Naive thymus-derived CD4-positive, alpha-beta T cell (primary cell): ENCODE data around the gene FMNL2. TPM values are rescaled to one million over a fixed set of nuclear protein-coding genes. Genes with fewer than 3 reads are reported as not detected.

Experiments used
- ATAC-seq: fragments of 150-1000 bp; cut with Tn5 transposase; 2 replicates; pipeline ENCODE4 v1.10.0; 2021; ENCODE audit warnings: mild to moderate bottlenecking, moderate library complexity
- CTCF ChIA-PET: fragments of 350-600 bp; sonication (Branson Sonifier 250); formaldehyde crosslinking; loops from one replicate; lab custom pipeline; 2021; ENCODE audit warnings: antibody characterized with exemption; lab: Charles Lee
- POLR2A ChIA-PET: fragments of 350-600 bp; sonication (Branson Sonifier 250); formaldehyde crosslinking; loops from one replicate; lab custom pipeline; 2021; ENCODE audit warnings: antibody characterized with exemption, inconsistent platforms; lab: Charles Lee
- DNase-seq, 9 donors: peaks; one replicate each; pipeline versions ENCODE4 v3.0.0 to v3.0.0-alpha.2; 2020 to 2022; ENCODE audit warnings: mixed read lengths in 1 of 9
- H3K27ac ChIP-seq: one replicate; pipeline ENCODE4 v1.7.0; 2013; ENCODE audit warnings: mild to moderate bottlenecking, low read depth, low read length, moderate library complexity
- H3K27me3 ChIP-seq, 2 donors: one replicate each; pipeline ENCODE4 v1.7.0; 2013; ENCODE audit warnings: low read length in 2 of 2, mild to moderate bottlenecking in 2 of 2, moderate library complexity in 2 of 2; ENCODE audit not compliant: control insufficient read depth in 2 of 2, insufficient read depth in 2 of 2
- H3K36me3 ChIP-seq, 3 experiments: 1 replicate in 2 of 3; 2 replicates in 1 of 3; pipeline ENCODE4 v1.7.0; 2013; ENCODE audit warnings: low read length in 3 of 3, mild to moderate bottlenecking in 3 of 3, moderate library complexity in 1 of 3; ENCODE audit not compliant: insufficient read depth in 3 of 3, control insufficient read depth in 2 of 3
- H3K4me1 ChIP-seq, 2 donors: one replicate each; pipeline ENCODE4 v1.7.0; 2013; ENCODE audit warnings: low read length in 2 of 2, mild to moderate bottlenecking in 2 of 2, moderate library complexity in 1 of 2; ENCODE audit not compliant: control insufficient read depth in 2 of 2, insufficient read depth in 2 of 2
- H3K4me3 ChIP-seq: 2 replicates; pipeline ENCODE4 v1.7.0; 2013; ENCODE audit warnings: mild to moderate bottlenecking, low read length
- H3K9me3 ChIP-seq, 3 experiments: 1 replicate in 2 of 3; 2 replicates in 1 of 3; pipeline ENCODE4 v1.7.0; 2013; ENCODE audit warnings: low read length in 3 of 3; ENCODE audit not compliant: control insufficient read depth in 2 of 3
- H3K27ac Mint-ChIP-seq, 9 donors: one replicate each; pipeline ENCODE4 v1.8.0; 2020 to 2022; ENCODE audit warnings: mixed read lengths in 9 of 9, mild to moderate bottlenecking in 8 of 9, moderate library complexity in 5 of 9, inconsistent platforms in 2 of 9
- H3K27me3 Mint-ChIP-seq, 5 donors: one replicate each; pipeline ENCODE4 v1.8.0; 2021 to 2022; ENCODE audit warnings: mixed read lengths in 5 of 5, mild to moderate bottlenecking in 1 of 5
- H3K36me3 Mint-ChIP-seq, 5 donors: one replicate each; pipeline ENCODE4 v1.8.0; 2020 to 2022; ENCODE audit warnings: mixed read lengths in 5 of 5, mild to moderate bottlenecking in 3 of 5, inconsistent platforms in 1 of 5
- H3K4me1 Mint-ChIP-seq, 7 donors: one replicate each; pipeline ENCODE4 v1.8.0; 2020 to 2022; ENCODE audit warnings: mixed read lengths in 7 of 7, mild to moderate bottlenecking in 3 of 7, inconsistent platforms in 1 of 7
- H3K4me3 Mint-ChIP-seq, 10 donors: one replicate each; pipeline ENCODE4 v1.8.0; 2020 to 2022; ENCODE audit warnings: mild to moderate bottlenecking in 10 of 10, mixed read lengths in 10 of 10, moderate library complexity in 6 of 10, inconsistent platforms in 2 of 10
- H3K9me3 Mint-ChIP-seq, 11 donors: one replicate each; pipeline ENCODE4 v1.8.0; 2020 to 2022; ENCODE audit warnings: mixed read lengths in 11 of 11, mild to moderate bottlenecking in 4 of 11, inconsistent platforms in 1 of 11, moderate library complexity in 1 of 11
- intact Hi-C, 2 donors: fragments of 100-400 bp; cut with micrococcal nuclease; formaldehyde crosslinking; loops; one replicate each; pipeline ENCODE4 v1.15.1; 2023
- polyA plus RNA-seq, 2 donors: library from polyadenylated mRNA; unstranded; fragments of 300-500 nt; fragmentation: Illumina TruSeq; gene quantifications; one replicate each; pipeline ENCODE4 v1.2.3, GENCODE V29; 2021
- total RNA-seq, 6 experiments: library from RNA in 5 of 6; stranded (reverse) in 5 of 6; gene quantifications; 1 replicate in 5 of 6; 2 replicates in 1 of 6; pipeline ENCODE4 v1.2.3 and lab custom pipeline; 2021 to 2026

FMNL2 gene
- total and polyA plus RNA-seq, 7 experiments from 2014 or later, result 0.16 to 2.7 (median 1.2) TPM

DNA sequence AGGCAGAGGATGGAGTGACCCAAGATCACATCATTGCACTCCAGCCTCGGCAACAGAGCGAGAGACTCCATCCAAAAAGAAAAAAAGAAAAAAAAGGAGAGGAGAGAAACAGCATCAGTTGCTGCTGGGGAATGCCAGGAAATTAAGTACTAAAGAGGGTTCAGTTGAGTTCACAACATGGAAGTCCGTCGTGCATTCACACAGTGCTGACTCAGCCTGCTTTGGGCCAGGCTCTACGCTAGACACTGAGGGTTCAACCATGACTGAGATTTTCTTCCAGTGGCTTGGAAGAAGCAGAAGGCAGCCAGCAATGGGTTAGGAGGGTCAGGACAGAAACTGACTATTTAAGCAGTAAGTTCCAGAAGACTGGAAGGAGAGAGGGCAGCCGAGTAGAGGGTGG, 108.8 kb downstream of the FMNL2 start:
- peaks cover 0 to 3% (median 0%) of the 10 kb centered on the region in 5 donors for H3K36me3 Mint-ChIP-seq
- CTCF ChIA-PET, result no interaction called here
- H3K36me3 ChIP-seq, result no peaks in the 10 kb centered on the region
- H3K4me1 Mint-ChIP-seq, result peaks cover 0 to 5% (median 0%) of the 10 kb centered on the region in 7 donors
- ATAC-seq (no peak), DNase-seq (no peak)
- H3K27me3 ChIP-seq, result no peaks in the 10 kb centered on the region
- H3K4me3 ChIP-seq, result no peak overlapping the region
- no peak overlapping the region for H3K4me3 Mint-ChIP-seq
- no peaks in the 10 kb centered on the region for H3K4me1 ChIP-seq
- H3K27ac ChIP-seq, result no peak overlapping the region
- peaks cover 0 to 5% (median 0%) of the 10 kb centered on the region in 11 donors for H3K9me3 Mint-ChIP-seq
- peaks cover 6 to 31% (median 14%) of the 10 kb centered on the region in 5 donors for H3K27me3 Mint-ChIP-seq
- POLR2A ChIA-PET, result no interaction called here
- H3K27ac Mint-ChIP-seq, result no peak overlapping the region
- no peaks in the 10 kb centered on the region for H3K9me3 ChIP-seq
- intact Hi-C loops, result no loop called here

DNA sequence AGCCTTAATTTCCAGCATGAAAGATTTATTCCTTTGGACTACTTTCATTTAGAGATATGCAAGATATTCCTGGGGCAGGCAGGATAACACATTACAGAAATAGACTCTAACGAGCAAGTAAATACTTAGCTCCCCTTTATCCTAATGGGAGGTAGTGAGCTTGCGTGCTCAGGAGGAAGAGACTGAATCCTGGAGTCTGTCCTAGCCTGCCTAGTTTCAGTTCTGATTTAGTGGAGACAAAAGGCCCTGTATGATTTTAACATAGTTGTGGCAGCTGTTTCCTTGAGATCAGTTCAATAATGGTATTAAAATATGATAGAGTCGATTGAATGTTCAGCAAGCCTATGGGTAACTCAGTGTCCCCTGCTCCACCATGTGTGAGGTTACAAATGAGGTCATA, 109.5 kb downstream of the FMNL2 start:
- Mint-ChIP-seq H3K36me3 (peaks cover 0 to 3% (median 0%) of the 10 kb centered on the region in 5 donors), H3K4me3 (no peak overlapping the region), H3K4me1 (peaks cover 0 to 5% (median 0%) of the 10 kb centered on the region in 7 donors), H3K27ac (no peak overlapping the region), H3K27me3 (peaks cover 6 to 31% (median 14%) of the 10 kb centered on the region in 5 donors), H3K9me3 (peaks cover 0 to 5% (median 0%) of the 10 kb centered on the region in 11 donors)
- intact Hi-C loops, result no loop called here
- H3K9me3 ChIP-seq, result no peaks in the 10 kb centered on the region
- ChIA-PET POLR2A (no interaction called here), CTCF (no interaction called here)
- no peak for DNase-seq
- no peak overlapping the region for H3K27ac ChIP-seq
- H3K4me1 ChIP-seq, result no peaks in the 10 kb centered on the region
- ATAC-seq, result no peak
- H3K36me3 ChIP-seq, result no peaks in the 10 kb centered on the region
- no peaks in the 10 kb centered on the region for H3K27me3 ChIP-seq
- H3K4me3 ChIP-seq, result no peak overlapping the region

DNA sequence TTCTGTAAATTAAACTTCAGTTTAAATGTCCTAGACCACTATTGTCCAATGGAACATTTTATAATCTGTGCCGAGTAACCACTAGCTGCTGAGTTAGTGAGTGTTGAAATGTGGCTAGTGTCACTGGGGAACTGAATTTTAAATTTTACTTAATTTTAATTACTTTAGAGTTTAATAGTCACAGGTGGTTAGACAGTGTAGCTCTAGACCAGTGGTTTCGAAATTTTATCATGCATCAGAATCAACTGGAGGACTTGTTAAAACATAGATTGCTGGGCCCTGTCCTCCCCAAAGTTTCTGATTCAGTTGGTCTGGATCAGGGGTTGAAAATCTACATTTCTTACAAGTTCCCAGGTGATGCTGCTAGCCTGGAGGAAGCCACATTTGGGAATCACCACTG, 110.4 kb downstream of the FMNL2 start:
- Histone ChIP-seq H3K27me3 (no peaks in the 10 kb centered on the region), H3K4me1 (no peaks in the 10 kb centered on the region), H3K9me3 (no peaks in the 10 kb centered on the region), H3K4me3 (no peak overlapping the region), H3K27ac (no peak overlapping the region), H3K36me3 (no peaks in the 10 kb centered on the region)
- Mint-ChIP-seq H3K4me3 (no peak overlapping the region), H3K4me1 (peaks cover 0 to 5% (median 0%) of the 10 kb centered on the region in 7 donors), H3K36me3 (peaks cover 0 to 3% (median 0%) of the 10 kb centered on the region in 5 donors), H3K9me3 (peaks cover 0 to 5% (median 0%) of the 10 kb centered on the region in 11 donors), H3K27me3 (peaks cover 4 to 25% (median 14%) of the 10 kb centered on the region in 5 donors), H3K27ac (no peak overlapping the region)
- ChIA-PET CTCF (interaction anchor here (0.7 kb wide), 1 partner anchor 982 kb away, joined by 3 read pairs; no protein-coding TSS in a partner anchor), POLR2A (no interaction called here)
- intact Hi-C loops, result no loop called here
- no peak for DNase-seq
- ATAC-seq, result no peak

DNA sequence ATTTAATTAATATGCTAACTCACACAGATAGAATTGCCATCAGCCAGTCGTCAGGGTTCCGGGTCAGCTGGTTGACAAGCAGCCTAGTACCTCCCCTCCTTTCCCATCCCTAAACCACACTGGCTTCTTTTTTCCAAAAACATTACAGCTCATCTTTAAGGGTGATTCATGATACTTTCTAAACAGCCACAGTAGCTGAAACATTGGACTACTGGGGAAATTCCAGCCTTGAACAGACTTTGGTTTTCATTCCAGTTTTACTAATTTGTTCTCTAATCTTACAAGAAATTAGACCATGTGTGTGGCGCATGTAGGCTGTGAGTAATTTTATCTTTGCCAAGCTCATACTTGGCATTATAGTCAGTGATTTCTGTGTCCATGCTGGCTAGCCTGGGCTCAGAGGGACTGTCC, 110.8 kb downstream of the FMNL2 start:
- Mint-ChIP-seq H3K4me1 (peaks cover 0 to 5% (median 0%) of the 10 kb centered on the region in 7 donors), H3K4me3 (no peak overlapping the region), H3K27me3 (peaks cover 2 to 26% (median 14%) of the 10 kb centered on the region in 5 donors), H3K36me3 (peaks cover 0 to 3% (median 0%) of the 10 kb centered on the region in 5 donors), H3K9me3 (peaks cover 0 to 5% (median 0%) of the 10 kb centered on the region in 11 donors), H3K27ac (no peak overlapping the region)
- ChIA-PET CTCF (interaction anchor here (0.7 kb wide), 1 partner anchor 982 kb away, joined by 3 read pairs; no protein-coding TSS in a partner anchor), POLR2A (no interaction called here)
- Histone ChIP-seq H3K4me1 (no peaks in the 10 kb centered on the region), H3K27me3 (no peaks in the 10 kb centered on the region), H3K9me3 (no peaks in the 10 kb centered on the region), H3K36me3 (no peaks in the 10 kb centered on the region), H3K4me3 (no peak overlapping the region), H3K27ac (no peak overlapping the region)
- ATAC-seq (no peak), DNase-seq (no peak)
- intact Hi-C loops, result no loop called here

DNA sequence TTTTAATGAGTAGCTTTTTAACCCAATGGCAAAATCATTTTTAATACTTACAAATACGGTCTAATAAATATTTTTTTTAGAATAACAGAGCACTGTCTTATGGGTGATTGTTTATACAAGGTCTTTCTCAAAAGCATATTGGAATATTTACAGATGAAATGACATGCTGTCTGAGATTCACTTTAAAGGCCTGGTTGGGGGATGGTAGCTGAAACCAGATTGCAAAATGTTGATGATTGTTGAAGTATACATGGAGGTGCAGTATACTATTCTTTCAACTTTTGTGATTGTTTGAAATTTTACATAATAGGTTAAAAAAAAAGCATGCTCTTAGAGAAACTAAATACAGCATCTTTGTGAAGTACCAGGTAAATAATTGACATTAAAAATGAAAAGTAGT, 111.2 kb downstream of the FMNL2 start:
- H3K27me3 ChIP-seq, result no peaks in the 10 kb centered on the region
- CTCF ChIA-PET, result no interaction called here
- peaks cover 0 to 5% (median 0%) of the 10 kb centered on the region in 7 donors for H3K4me1 Mint-ChIP-seq
- no peaks in the 10 kb centered on the region for H3K9me3 ChIP-seq
- no peaks in the 10 kb centered on the region for H3K36me3 ChIP-seq
- H3K27me3 Mint-ChIP-seq, result peaks cover under 1 to 29% (median 14%) of the 10 kb centered on the region in 5 donors
- peaks cover 0 to 5% (median 0%) of the 10 kb centered on the region in 11 donors for H3K9me3 Mint-ChIP-seq
- DNase-seq (no peak), ATAC-seq (no peak)
- no peak overlapping the region for H3K4me3 Mint-ChIP-seq
- peaks cover 0 to 3% (median 0%) of the 10 kb centered on the region in 5 donors for H3K36me3 Mint-ChIP-seq
- no peaks in the 10 kb centered on the region for H3K4me1 ChIP-seq
- no peak overlapping the region for H3K27ac Mint-ChIP-seq
- POLR2A ChIA-PET, result no interaction called here
- H3K4me3 ChIP-seq, result no peak overlapping the region
- H3K27ac ChIP-seq, result no peak overlapping the region
- intact Hi-C loops, result no loop called here

DNA sequence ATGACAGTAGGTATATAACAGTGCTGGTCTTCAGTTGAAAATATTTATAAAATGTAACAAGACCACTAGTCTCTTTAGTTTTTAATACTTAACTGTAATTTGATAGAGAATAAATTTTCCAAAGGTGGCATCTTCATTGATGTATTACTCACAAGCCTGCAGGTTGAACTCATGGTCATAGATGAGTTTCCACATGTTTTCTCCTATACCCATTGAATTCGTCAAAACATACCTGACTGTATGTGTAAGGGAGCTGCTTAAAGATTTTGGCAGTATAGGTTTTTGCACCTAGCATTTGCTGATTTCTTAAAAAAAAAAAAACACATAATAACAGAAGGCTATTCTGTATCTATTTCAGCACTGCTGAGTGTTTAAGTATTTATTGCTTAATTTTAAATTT, 112.9 kb downstream of the FMNL2 start:
- CTCF ChIA-PET, result no interaction called here
- intact Hi-C loops, result no loop called here

DNA sequence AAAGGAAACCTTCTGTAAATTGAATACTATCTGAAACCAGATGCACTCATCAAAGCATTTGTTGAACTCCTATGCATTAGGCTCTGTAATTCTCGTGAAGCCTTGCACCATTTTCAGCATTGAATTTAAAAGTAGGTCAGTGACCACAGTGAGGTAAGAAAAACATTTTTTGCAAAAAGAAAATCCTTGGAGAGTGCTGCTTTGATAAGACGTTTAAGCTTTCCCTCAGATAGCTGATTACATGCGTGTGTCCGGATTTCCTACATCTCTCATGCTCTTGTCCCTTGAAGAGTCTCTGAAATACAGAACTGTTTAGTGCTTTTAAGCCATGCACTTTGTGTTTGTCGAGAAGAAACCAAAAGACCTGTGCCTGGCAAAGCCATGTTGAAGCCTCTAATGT, 113.6 kb downstream of the FMNL2 start:
- ATAC-seq (no peak), DNase-seq (no peak)
- no peak overlapping the region for H3K4me3 ChIP-seq
- Mint-ChIP-seq H3K27me3 (peaks cover 0 to 26% (median 0%) of the 10 kb centered on the region in 5 donors), H3K27ac (no peak overlapping the region), H3K4me1 (peaks cover 0 to 5% (median 0%) of the 10 kb centered on the region in 7 donors), H3K9me3 (peaks cover 0 to 1% (median 0%) of the 10 kb centered on the region in 11 donors), H3K36me3 (peaks cover 0 to 3% (median 0%) of the 10 kb centered on the region in 5 donors), H3K4me3 (no peak overlapping the region)
- H3K27ac ChIP-seq, result no peak overlapping the region
- ChIA-PET POLR2A (no interaction called here), CTCF (no interaction called here)
- intact Hi-C loops, result no loop called here
- no peaks in the 10 kb centered on the region for H3K4me1 ChIP-seq
- H3K27me3 ChIP-seq, result no peaks in the 10 kb centered on the region
- no peaks in the 10 kb centered on the region for H3K36me3 ChIP-seq
- no peaks in the 10 kb centered on the region for H3K9me3 ChIP-seq

More for the DNA sequence above, 112.9 kb downstream of the FMNL2 start:
- Histone ChIP-seq H3K4me1 (no peaks in the 10 kb centered on the region), H3K36me3 (no peaks in the 10 kb centered on the region), H3K4me3 (no peak overlapping the region), H3K27ac (no peak overlapping the region), H3K9me3 (no peaks in the 10 kb centered on the region), H3K27me3 (no peaks in the 10 kb centered on the region)
- Mint-ChIP-seq H3K36me3 (peaks cover 0 to 3% (median 0%) of the 10 kb centered on the region in 5 donors), H3K27me3 (peaks cover 0 to 29% (median 6%) of the 10 kb centered on the region in 5 donors), H3K4me1 (peaks cover 0 to 5% (median 0%) of the 10 kb centered on the region in 7 donors), H3K9me3 (peaks cover 0 to 3% (median 0%) of the 10 kb centered on the region in 11 donors), H3K4me3 (no peak overlapping the region), H3K27ac (no peak overlapping the region)
- no peak for ATAC-seq
- POLR2A ChIA-PET, result no interaction called here
- no peak for DNase-seq
